CD4-positive, alpha-beta memory T cell (primary cell): ENCODE results near the gene SETBP1. TPM values are rescaled to one million over a fixed set of nuclear protein-coding genes. Genes with fewer than 3 reads are reported as not detected.

Source experiments
- CTCF ChIA-PET: fragments of 350-600 bp; sonication (Branson Sonifier 250); formaldehyde crosslinking; loops from one replicate; lab custom pipeline; 2021; ENCODE audit warnings: inconsistent platforms; ENCODE audit not compliant: partially characterized antibody; lab: Charles Lee
- POLR2A ChIA-PET: fragments of 350-600 bp; sonication (Branson Sonifier 250); formaldehyde crosslinking; loops from one replicate; lab custom pipeline; 2021; ENCODE audit not compliant: partially characterized antibody; lab: Charles Lee
- DNase-seq, 5 donors: peaks; one replicate each; pipeline versions ENCODE4 v3.0.0 to v3.0.0-alpha.2; 2020 to 2022; ENCODE audit warnings: mixed read lengths in 1 of 5
- H3K27ac ChIP-seq: one replicate; pipeline ENCODE4 v1.7.0; 2013; ENCODE audit warnings: low read depth, low read length
- H3K27me3 ChIP-seq: 2 replicates; pipeline ENCODE4 v1.7.0; 2013; ENCODE audit warnings: mild to moderate bottlenecking, low read length, moderate library complexity; ENCODE audit not compliant: insufficient read depth
- H3K36me3 ChIP-seq: 2 replicates; pipeline ENCODE4 v1.7.0; 2013; ENCODE audit warnings: mild to moderate bottlenecking, low read length, moderate library complexity; ENCODE audit not compliant: insufficient read depth
- H3K4me1 ChIP-seq: 2 replicates; pipeline ENCODE4 v1.7.0; 2013; ENCODE audit warnings: mild to moderate bottlenecking, low read length, moderate library complexity; ENCODE audit not compliant: insufficient read depth
- H3K4me3 ChIP-seq, 2 donors: one replicate each; pipeline ENCODE4 v1.7.0; 2013; ENCODE audit warnings: low read length in 2 of 2, mild to moderate bottlenecking in 1 of 2
- H3K9me3 ChIP-seq, 2 donors: one replicate each; pipeline ENCODE4 v1.7.0; 2013; ENCODE audit warnings: low read length in 2 of 2, control low read depth in 1 of 2; ENCODE audit not compliant: control insufficient read depth in 1 of 2
- H3K27ac Mint-ChIP-seq, 7 donors: one replicate each; pipeline ENCODE4 v1.8.0; 2020 to 2021; ENCODE audit warnings: mixed read lengths in 7 of 7, mild to moderate bottlenecking in 6 of 7, inconsistent platforms in 3 of 7, moderate library complexity in 3 of 7
- H3K27me3 Mint-ChIP-seq, 2 donors: one replicate each; pipeline ENCODE4 v1.8.0; 2020 to 2021; ENCODE audit warnings: mixed read lengths in 2 of 2
- H3K36me3 Mint-ChIP-seq, 2 donors: one replicate each; pipeline ENCODE4 v1.8.0; 2020 to 2021; ENCODE audit warnings: mixed read lengths in 2 of 2, inconsistent platforms in 1 of 2, mild to moderate bottlenecking in 1 of 2
- H3K4me1 Mint-ChIP-seq, 4 donors: one replicate each; pipeline ENCODE4 v1.8.0; 2020 to 2021; ENCODE audit warnings: mixed read lengths in 4 of 4, mild to moderate bottlenecking in 1 of 4
- H3K4me3 Mint-ChIP-seq, 8 donors: one replicate each; pipeline ENCODE4 v1.8.0; 2020 to 2021; ENCODE audit warnings: mixed read lengths in 8 of 8, mild to moderate bottlenecking in 7 of 8, moderate library complexity in 6 of 8, inconsistent platforms in 3 of 8
- H3K9me3 Mint-ChIP-seq, 8 donors: one replicate each; pipeline ENCODE4 v1.8.0; 2020 to 2021; ENCODE audit warnings: mixed read lengths in 8 of 8, mild to moderate bottlenecking in 5 of 8, inconsistent platforms in 3 of 8, moderate library complexity in 1 of 8
- intact Hi-C: fragments of 100-400 bp; cut with micrococcal nuclease; formaldehyde crosslinking; loops from one replicate; pipeline ENCODE4 v1.15.1; 2023
- polyA plus RNA-seq, 2 donors: library from polyadenylated mRNA; unstranded; fragments of 300-500 nt; fragmentation: Illumina TruSeq; gene quantifications; one replicate each; pipeline ENCODE4 v1.2.3, GENCODE V29; 2021
- total RNA-seq, 2 experiments: library from RNA; stranded (reverse); gene quantifications; one replicate each; pipeline ENCODE4 v1.2.3, GENCODE V29; 2021

The SETBP1 gene
- total and polyA plus RNA-seq, 4 experiments from 2014 or later, result 0.03 to 0.21 (median 0.09) TPM; not detected in 1

- H3K9me3 Mint-ChIP-seq, result peaks cover 0 to 6% (median 3%) of the 10 kb centered on the region in 8 donors
- no peaks in the 10 kb centered on the region for H3K36me3 Mint-ChIP-seq
- H3K4me3 ChIP-seq, result no peak overlapping the region
- no peak overlapping the region for H3K27ac Mint-ChIP-seq
- no peak overlapping the region for H3K27ac ChIP-seq
- peaks cover 4 to 6% of the 10 kb centered on the region in 2 donors for H3K27me3 Mint-ChIP-seq
- DNase-seq, result no peak
- POLR2A ChIA-PET, result no interaction called here
- H3K4me1 Mint-ChIP-seq, result peaks cover 0 to 5% (median 2%) of the 10 kb centered on the region in 4 donors
- H3K9me3 ChIP-seq, result no peaks in the 10 kb centered on the region
- H3K4me3 Mint-ChIP-seq, result no peak overlapping the region
- H3K36me3 ChIP-seq, result no peaks in the 10 kb centered on the region
- intact Hi-C loops, result no loop called here
- CTCF ChIA-PET, result no interaction called here
- no peaks in the 10 kb centered on the region for H3K4me1 ChIP-seq
- H3K27me3 ChIP-seq, result no peaks in the 10 kb centered on the region
Measured at GRCh38 chr18:44804033-44804432, 123.3 kb downstream of the SETBP1 start.

GRCh38 chr18:44805176-44805575 is 124.5 kb downstream of the SETBP1 start:
- no peak overlapping the region for H3K27ac ChIP-seq
- ChIA-PET POLR2A (no interaction called here), CTCF (interaction anchor here (0.5 kb wide), 1 partner anchor 80 kb away, joined by 3 read pairs; no protein-coding TSS in a partner anchor)
- Mint-ChIP-seq H3K4me3 (no peak overlapping the region), H3K9me3 (peaks cover 0 to 6% (median 3%) of the 10 kb centered on the region in 8 donors), H3K27me3 (peaks cover 4 to 6% of the 10 kb centered on the region in 2 donors), H3K36me3 (no peaks in the 10 kb centered on the region), H3K27ac (no peak overlapping the region), H3K4me1 (peaks cover 0 to 5% (median 1%) of the 10 kb centered on the region in 4 donors)
- H3K4me1 ChIP-seq, result no peaks in the 10 kb centered on the region
- DNase-seq, result no peak
- H3K36me3 ChIP-seq, result no peaks in the 10 kb centered on the region
- no peaks in the 10 kb centered on the region for H3K27me3 ChIP-seq
- no peak overlapping the region for H3K4me3 ChIP-seq
- no peaks in the 10 kb centered on the region for H3K9me3 ChIP-seq
- intact Hi-C loops, result no loop called here

DNA sequence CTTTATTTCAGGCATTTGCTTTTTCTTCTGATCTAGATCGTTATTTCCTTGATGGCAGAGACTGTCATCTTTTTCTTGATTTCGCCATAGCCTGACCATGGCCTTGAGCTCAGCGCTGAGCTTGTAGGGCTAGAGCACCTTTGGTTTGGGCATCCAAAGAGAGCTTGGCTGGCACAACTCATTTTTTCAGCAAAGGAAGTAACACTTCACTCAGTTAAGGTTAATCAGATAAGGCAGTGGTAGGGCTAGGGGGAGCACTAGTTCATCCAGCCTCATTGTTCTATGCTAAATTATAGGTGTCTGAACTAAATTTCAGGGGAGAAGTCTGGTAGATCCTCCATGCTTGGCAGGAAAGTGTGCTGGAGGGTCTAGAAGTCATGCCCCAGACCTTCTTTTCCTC is 125.0 kb downstream of the SETBP1 start:
- CTCF ChIA-PET, result no interaction called here
- Histone ChIP-seq H3K27ac (no peak overlapping the region), H3K9me3 (no peaks in the 10 kb centered on the region), H3K4me1 (no peaks in the 10 kb centered on the region), H3K27me3 (no peaks in the 10 kb centered on the region), H3K4me3 (no peak overlapping the region), H3K36me3 (no peaks in the 10 kb centered on the region)
- Mint-ChIP-seq H3K27ac (no peak overlapping the region), H3K9me3 (peaks cover 0 to 4% (median 0%) of the 10 kb centered on the region in 8 donors), H3K36me3 (no peaks in the 10 kb centered on the region), H3K4me3 (no peak overlapping the region), H3K27me3 (peaks cover 1 to 6% of the 10 kb centered on the region in 2 donors), H3K4me1 (peaks cover 0 to 3% (median 1%) of the 10 kb centered on the region in 4 donors)
- intact Hi-C loops, result no loop called here
- no peak for DNase-seq
- POLR2A ChIA-PET, result no interaction called here

DNA sequence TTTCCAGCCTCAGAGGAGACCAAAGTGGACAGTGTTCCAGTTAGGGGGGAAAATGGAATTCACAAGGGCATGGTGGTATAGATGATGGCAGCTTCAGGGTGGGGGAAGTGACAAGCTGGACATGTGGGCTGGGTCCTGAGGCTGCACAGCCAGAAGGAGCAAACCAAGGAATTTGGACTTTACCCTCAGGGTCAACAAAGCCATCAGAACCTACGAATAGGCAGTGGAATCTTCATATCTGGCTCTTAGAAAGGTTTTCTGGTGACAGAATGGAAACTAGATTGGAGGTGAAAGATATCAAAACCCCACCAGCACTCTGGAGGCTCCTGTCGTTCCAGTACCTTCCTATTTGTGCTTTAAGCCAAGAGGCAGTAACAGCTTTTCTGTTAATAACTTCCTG is 127.1 kb downstream of the SETBP1 start:
- DNase-seq, result no peak
- H3K4me1 Mint-ChIP-seq, result peaks cover 0 to 3% (median 1%) of the 10 kb centered on the region in 4 donors
- CTCF ChIA-PET, result no interaction called here
- H3K27ac ChIP-seq, result no peak overlapping the region
- no peak overlapping the region for H3K4me3 ChIP-seq
- no peaks in the 10 kb centered on the region for H3K27me3 ChIP-seq
- H3K27ac Mint-ChIP-seq, result no peak overlapping the region
- no peaks in the 10 kb centered on the region for H3K4me1 ChIP-seq
- peaks cover 1 to 5% of the 10 kb centered on the region in 2 donors for H3K27me3 Mint-ChIP-seq
- H3K36me3 Mint-ChIP-seq, result no peaks in the 10 kb centered on the region
- no peaks in the 10 kb centered on the region for H3K9me3 ChIP-seq
- POLR2A ChIA-PET, result no interaction called here
- H3K4me3 Mint-ChIP-seq, result no peak overlapping the region
- intact Hi-C loops, result no loop called here
- peaks cover 0 to 2% (median 0%) of the 10 kb centered on the region in 8 donors for H3K9me3 Mint-ChIP-seq
- no peaks in the 10 kb centered on the region for H3K36me3 ChIP-seq

DNA sequence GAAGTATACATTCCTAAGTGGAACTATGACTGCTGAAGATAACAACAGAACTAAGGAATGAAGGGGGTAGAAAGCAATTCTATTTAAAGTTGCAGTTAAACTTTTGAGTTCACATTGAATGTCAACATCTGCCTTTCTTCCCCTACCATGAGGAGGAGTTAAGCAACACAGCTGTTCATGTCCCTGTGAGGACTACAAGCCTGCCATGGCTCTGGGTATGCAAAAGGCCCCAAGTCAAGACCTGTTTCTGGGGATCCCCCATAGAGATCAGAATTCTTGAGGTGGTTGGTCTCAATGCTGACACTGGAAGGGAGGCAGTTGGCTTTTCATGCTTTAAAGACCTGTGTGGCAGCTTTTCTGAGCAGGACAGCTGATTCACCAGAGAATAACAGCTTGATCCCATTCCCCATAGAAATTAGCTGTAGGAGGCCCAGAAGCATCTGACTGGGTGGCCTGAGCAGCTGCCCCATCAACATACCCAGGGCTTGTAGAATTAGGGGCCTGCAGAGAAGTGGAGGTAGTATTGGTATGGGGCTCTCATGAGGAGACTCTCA is 131.0 kb downstream of the SETBP1 start:
- Mint-ChIP-seq H3K4me3 (no peak overlapping the region), H3K27me3 (peaks cover 0 to 6% of the 10 kb centered on the region in 2 donors), H3K4me1 (no peaks in the 10 kb centered on the region), H3K27ac (no peak overlapping the region), H3K36me3 (no peaks in the 10 kb centered on the region), H3K9me3 (peaks cover 0 to 2% (median 0%) of the 10 kb centered on the region in 8 donors)
- Histone ChIP-seq H3K4me3 (no peak overlapping the region), H3K9me3 (no peaks in the 10 kb centered on the region), H3K27ac (no peak overlapping the region), H3K4me1 (no peaks in the 10 kb centered on the region), H3K27me3 (no peaks in the 10 kb centered on the region), H3K36me3 (no peaks in the 10 kb centered on the region)
- DNase-seq, result no peak
- intact Hi-C loops, result no loop called here
- CTCF ChIA-PET, result no interaction called here
- POLR2A ChIA-PET, result no interaction called here

GRCh38 chr18:44812426-44812825 is 131.7 kb downstream of the SETBP1 start:
- no peak overlapping the region for H3K4me3 ChIP-seq
- ChIA-PET CTCF (no interaction called here), POLR2A (no interaction called here)
- Mint-ChIP-seq H3K27ac (no peak overlapping the region), H3K9me3 (peaks cover 0 to 2% (median 0%) of the 10 kb centered on the region in 8 donors), H3K27me3 (peaks cover 0 to 6% of the 10 kb centered on the region in 2 donors), H3K36me3 (no peaks in the 10 kb centered on the region), H3K4me1 (no peaks in the 10 kb centered on the region), H3K4me3 (no peak overlapping the region)
- H3K27me3 ChIP-seq, result no peaks in the 10 kb centered on the region
- no peak overlapping the region for H3K27ac ChIP-seq
- H3K36me3 ChIP-seq, result no peaks in the 10 kb centered on the region
- no peaks in the 10 kb centered on the region for H3K9me3 ChIP-seq
- H3K4me1 ChIP-seq, result no peaks in the 10 kb centered on the region
- DNase-seq, result no peak
- intact Hi-C loops, result no loop called here

GRCh38 chr18:44813586-44813985 is 132.9 kb downstream of the SETBP1 start:
- ChIA-PET CTCF (interaction anchor here (0.9 kb wide), 1 partner anchor 8 kb away, joined by 3 read pairs; no protein-coding TSS in a partner anchor), POLR2A (no interaction called here)
- Mint-ChIP-seq H3K4me1 (peaks cover 0 to under 1% (median 0%) of the 10 kb centered on the region in 4 donors), H3K27ac (no peak overlapping the region), H3K36me3 (no peaks in the 10 kb centered on the region), H3K4me3 (no peak overlapping the region), H3K27me3 (peaks cover 0 to 2% of the 10 kb centered on the region in 2 donors), H3K9me3 (no peaks in the 10 kb centered on the region)
- Histone ChIP-seq H3K4me1 (no peaks in the 10 kb centered on the region), H3K4me3 (no peak overlapping the region), H3K36me3 (no peaks in the 10 kb centered on the region), H3K9me3 (no peaks in the 10 kb centered on the region), H3K27me3 (no peaks in the 10 kb centered on the region), H3K27ac (no peak overlapping the region)
- intact Hi-C loops, result no loop called here
- DNase-seq, result no peak
